Naive thymus-derived CD4-positive, alpha-beta T cell (primary cell): ENCODE data around the gene ZNF334. TPM values are rescaled to one million over a fixed set of nuclear protein-coding genes. Genes with fewer than 3 reads are reported as not detected.

Experiments
- ATAC-seq: fragments of 150-1000 bp; cut with Tn5 transposase; 2 replicates; pipeline ENCODE4 v1.10.0; 2021; ENCODE audit warnings: mild to moderate bottlenecking, moderate library complexity
- CTCF ChIA-PET: fragments of 350-600 bp; sonication (Branson Sonifier 250); formaldehyde crosslinking; loops from one replicate; lab custom pipeline; 2021; ENCODE audit warnings: antibody characterized with exemption; lab: Charles Lee
- POLR2A ChIA-PET: fragments of 350-600 bp; sonication (Branson Sonifier 250); formaldehyde crosslinking; loops from one replicate; lab custom pipeline; 2021; ENCODE audit warnings: antibody characterized with exemption, inconsistent platforms; lab: Charles Lee
- DNase-seq, 9 donors: peaks; one replicate each; pipeline versions ENCODE4 v3.0.0 to v3.0.0-alpha.2; 2020 to 2022; ENCODE audit warnings: mixed read lengths in 1 of 9
- H3K27ac ChIP-seq: one replicate; pipeline ENCODE4 v1.7.0; 2013; ENCODE audit warnings: mild to moderate bottlenecking, low read depth, low read length, moderate library complexity
- H3K27me3 ChIP-seq, 2 donors: one replicate each; pipeline ENCODE4 v1.7.0; 2013; ENCODE audit warnings: low read length in 2 of 2, mild to moderate bottlenecking in 2 of 2, moderate library complexity in 2 of 2; ENCODE audit not compliant: control insufficient read depth in 2 of 2, insufficient read depth in 2 of 2
- H3K36me3 ChIP-seq, 3 experiments: 1 replicate in 2 of 3; 2 replicates in 1 of 3; pipeline ENCODE4 v1.7.0; 2013; ENCODE audit warnings: low read length in 3 of 3, mild to moderate bottlenecking in 3 of 3, moderate library complexity in 1 of 3; ENCODE audit not compliant: insufficient read depth in 3 of 3, control insufficient read depth in 2 of 3
- H3K4me1 ChIP-seq, 2 donors: one replicate each; pipeline ENCODE4 v1.7.0; 2013; ENCODE audit warnings: low read length in 2 of 2, mild to moderate bottlenecking in 2 of 2, moderate library complexity in 1 of 2; ENCODE audit not compliant: control insufficient read depth in 2 of 2, insufficient read depth in 2 of 2
- H3K4me3 ChIP-seq: 2 replicates; pipeline ENCODE4 v1.7.0; 2013; ENCODE audit warnings: mild to moderate bottlenecking, low read length
- H3K9me3 ChIP-seq, 3 experiments: 1 replicate in 2 of 3; 2 replicates in 1 of 3; pipeline ENCODE4 v1.7.0; 2013; ENCODE audit warnings: low read length in 3 of 3; ENCODE audit not compliant: control insufficient read depth in 2 of 3
- H3K27ac Mint-ChIP-seq, 9 donors: one replicate each; pipeline ENCODE4 v1.8.0; 2020 to 2022; ENCODE audit warnings: mixed read lengths in 9 of 9, mild to moderate bottlenecking in 8 of 9, moderate library complexity in 5 of 9, inconsistent platforms in 2 of 9
- H3K27me3 Mint-ChIP-seq, 5 donors: one replicate each; pipeline ENCODE4 v1.8.0; 2021 to 2022; ENCODE audit warnings: mixed read lengths in 5 of 5, mild to moderate bottlenecking in 1 of 5
- H3K36me3 Mint-ChIP-seq, 5 donors: one replicate each; pipeline ENCODE4 v1.8.0; 2020 to 2022; ENCODE audit warnings: mixed read lengths in 5 of 5, mild to moderate bottlenecking in 3 of 5, inconsistent platforms in 1 of 5
- H3K4me1 Mint-ChIP-seq, 7 donors: one replicate each; pipeline ENCODE4 v1.8.0; 2020 to 2022; ENCODE audit warnings: mixed read lengths in 7 of 7, mild to moderate bottlenecking in 3 of 7, inconsistent platforms in 1 of 7
- H3K4me3 Mint-ChIP-seq, 10 donors: one replicate each; pipeline ENCODE4 v1.8.0; 2020 to 2022; ENCODE audit warnings: mild to moderate bottlenecking in 10 of 10, mixed read lengths in 10 of 10, moderate library complexity in 6 of 10, inconsistent platforms in 2 of 10
- H3K9me3 Mint-ChIP-seq, 11 donors: one replicate each; pipeline ENCODE4 v1.8.0; 2020 to 2022; ENCODE audit warnings: mixed read lengths in 11 of 11, mild to moderate bottlenecking in 4 of 11, inconsistent platforms in 1 of 11, moderate library complexity in 1 of 11
- intact Hi-C, 2 donors: fragments of 100-400 bp; cut with micrococcal nuclease; formaldehyde crosslinking; loops; one replicate each; pipeline ENCODE4 v1.15.1; 2023
- polyA plus RNA-seq, 2 donors: library from polyadenylated mRNA; unstranded; fragments of 300-500 nt; fragmentation: Illumina TruSeq; gene quantifications; one replicate each; pipeline ENCODE4 v1.2.3, GENCODE V29; 2021
- total RNA-seq, 6 experiments: library from RNA in 5 of 6; stranded (reverse) in 5 of 6; gene quantifications; 1 replicate in 5 of 6; 2 replicates in 1 of 6; pipeline ENCODE4 v1.2.3 and lab custom pipeline; 2021 to 2026

Gene ZNF334
- total RNA-seq, result 1 to 10 TPM in 1 of 5 experiments, under 1 TPM in 2, not detected in 2; 0.50 to 1.7 (median 0.71) TPM
- polyA plus RNA-seq, result not detected
- not detected for total RNA-seq (lab: John Stamatoyannopoulos, UW)

GRCh38 chr20:46512943-46513844 lies at the start of gene ZNF334:
TSS of gene ZNF334 (minus strand) at chr20:46513559. CDS start at chr20:46512102, 1,457 bp downstream.
- DNase-seq (peak in 1 of 9 donors; percentile 49), ATAC-seq (peak; percentile 70)
- peak within 1 kb of the TSS; percentile 72 to 87 (median 78) for H3K4me3 Mint-ChIP-seq
- H3K4me3 ChIP-seq, result peak within 1 kb of the TSS; percentile 33
- no peaks in the 10 kb centered on the region for H3K27me3 ChIP-seq
- H3K4me1 ChIP-seq, result no peaks in the 10 kb centered on the region
- H3K4me1 Mint-ChIP-seq, result peaks cover 0 to 19% (median 6%) of the 10 kb centered on the region in 7 donors
- peaks cover 0 to 7% (median 0%) of the 10 kb centered on the region in 11 donors for H3K9me3 Mint-ChIP-seq
- ChIA-PET POLR2A (no interaction called here), CTCF (no interaction called here)
- no peaks in the 10 kb centered on the region for H3K9me3 ChIP-seq
- no peak within 1 kb of the TSS for H3K27ac ChIP-seq
- intact Hi-C loops, result no loop called here
- peaks cover 0 to 14% (median 0%) of the 10 kb centered on the region in 5 donors for H3K36me3 Mint-ChIP-seq
- H3K27me3 Mint-ChIP-seq, result peaks cover 16 to 55% (median 34%) of the 10 kb centered on the region in 5 donors
- no peaks in the 10 kb centered on the region for H3K36me3 ChIP-seq
- peak within 1 kb of the TSS in 1 of 9 donors; percentile 72 for H3K27ac Mint-ChIP-seq

- intact Hi-C loops, result loop anchor here (1.0 to 2.0 kb wide), 2 partner anchors 18 to 119 kb away; no protein-coding TSS in a partner anchor
- Histone ChIP-seq H3K4me1 (peaks cover 3 to 7% of the 10 kb centered on the region in 2 donors), H3K27me3 (no peaks in the 10 kb centered on the region), H3K27ac (no peak overlapping the region), H3K4me3 (peak overlapping the region; percentile 34), H3K36me3 (no peaks in the 10 kb centered on the region), H3K9me3 (no peaks in the 10 kb centered on the region)
- Mint-ChIP-seq H3K4me3 (no peak overlapping the region), H3K4me1 (peaks cover 0 to 28% (median 0%) of the 10 kb centered on the region in 7 donors), H3K27ac (no peak overlapping the region), H3K36me3 (peaks cover 0 to 3% (median 0%) of the 10 kb centered on the region in 5 donors), H3K9me3 (no peaks in the 10 kb centered on the region), H3K27me3 (peaks cover 3 to 15% (median 4%) of the 10 kb centered on the region in 5 donors)
- CTCF ChIA-PET, result no interaction called here
- peak in 7 of 9 donors; percentile 16 to 66 (median 30) for DNase-seq
- POLR2A ChIA-PET, result no interaction called here
- peak; percentile 95 for ATAC-seq
Measured at GRCh38 chr20:46562373-46563169, 49.2 kb upstream of the ZNF334 start.

GRCh38 chr20:46562009-46562372 lies 48.6 kb upstream of the ZNF334 start:
- Mint-ChIP-seq H3K9me3 (no peaks in the 10 kb centered on the region), H3K4me1 (peaks cover 0 to 34% (median 0%) of the 10 kb centered on the region in 7 donors)
- intact Hi-C loops, result loop anchor here (1.0 to 2.0 kb wide), 2 partner anchors 17 to 119 kb away; no protein-coding TSS in a partner anchor

GRCh38 chr20:46559685-46560440 lies 46.5 kb upstream of the ZNF334 start:
- H3K4me1 ChIP-seq, result peaks cover 3 to 7% of the 10 kb centered on the region in 2 donors
- H3K36me3 ChIP-seq, result no peaks in the 10 kb centered on the region
- intact Hi-C loops, result no loop called here
- H3K4me3 Mint-ChIP-seq, result no peak overlapping the region
- peaks cover 0 to 4% (median 0%) of the 10 kb centered on the region in 5 donors for H3K27me3 Mint-ChIP-seq
- no peak overlapping the region for H3K27ac ChIP-seq
- H3K9me3 Mint-ChIP-seq, result no peaks in the 10 kb centered on the region
- no peaks in the 10 kb centered on the region for H3K27me3 ChIP-seq
- CTCF ChIA-PET, result no interaction called here
- no peak overlapping the region for H3K4me3 ChIP-seq
- POLR2A ChIA-PET, result no interaction called here
- DNase-seq, result no peak
- H3K27ac Mint-ChIP-seq, result no peak overlapping the region
- no peak for ATAC-seq
- peaks cover 0 to 45% (median 0%) of the 10 kb centered on the region in 7 donors for H3K4me1 Mint-ChIP-seq
- H3K9me3 ChIP-seq, result no peaks in the 10 kb centered on the region
- peaks cover 0 to 3% (median 0%) of the 10 kb centered on the region in 5 donors for H3K36me3 Mint-ChIP-seq

More at GRCh38 chr20:46562009-46562372, 48.6 kb upstream of the ZNF334 start:
- no peaks in the 10 kb centered on the region for H3K27me3 ChIP-seq
- Mint-ChIP-seq H3K27me3 (peaks cover 0 to 11% (median 0%) of the 10 kb centered on the region in 5 donors), H3K4me3 (no peak overlapping the region), H3K36me3 (peaks cover 0 to 3% (median 0%) of the 10 kb centered on the region in 5 donors), H3K27ac (no peak overlapping the region)
- DNase-seq, result no peak
- no peaks in the 10 kb centered on the region for H3K9me3 ChIP-seq
- ChIA-PET POLR2A (no interaction called here), CTCF (no interaction called here)
- H3K27ac ChIP-seq, result no peak overlapping the region
- H3K36me3 ChIP-seq, result no peaks in the 10 kb centered on the region
- H3K4me3 ChIP-seq, result peak overlapping the region; percentile 34
- H3K4me1 ChIP-seq, result peaks cover 3 to 7% of the 10 kb centered on the region in 2 donors
- ATAC-seq, result no peak

- Histone ChIP-seq H3K36me3 (no peaks in the 10 kb centered on the region), H3K4me3 (no peak overlapping the region), H3K27ac (no peak overlapping the region), H3K27me3 (no peaks in the 10 kb centered on the region), H3K4me1 (peaks cover 3 to 7% of the 10 kb centered on the region in 2 donors), H3K9me3 (no peaks in the 10 kb centered on the region)
- DNase-seq (no peak), ATAC-seq (no peak)
- POLR2A ChIA-PET, result no interaction called here
- H3K27me3 Mint-ChIP-seq, result peaks cover 0 to 4% (median 0%) of the 10 kb centered on the region in 5 donors
- H3K4me3 Mint-ChIP-seq, result no peak overlapping the region
- CTCF ChIA-PET, result no interaction called here
- no peaks in the 10 kb centered on the region for H3K9me3 Mint-ChIP-seq
- H3K4me1 Mint-ChIP-seq, result peaks cover 0 to 53% (median 0%) of the 10 kb centered on the region in 7 donors
- intact Hi-C loops, result no loop called here
- H3K27ac Mint-ChIP-seq, result no peak overlapping the region
- H3K36me3 Mint-ChIP-seq, result peaks cover 0 to 3% (median 0%) of the 10 kb centered on the region in 5 donors
Measured at GRCh38 chr20:46559001-46559400, 45.6 kb upstream of the ZNF334 start.

GRCh38 chr20:46558511-46558959 lies 45.2 kb upstream of the ZNF334 start:
- Mint-ChIP-seq H3K36me3 (peaks cover 0 to 3% (median 0%) of the 10 kb centered on the region in 5 donors), H3K9me3 (no peaks in the 10 kb centered on the region), H3K4me3 (no peak overlapping the region), H3K27ac (no peak overlapping the region), H3K4me1 (peaks cover 0 to 56% (median 0%) of the 10 kb centered on the region in 7 donors), H3K27me3 (peaks cover 0 to 4% (median 0%) of the 10 kb centered on the region in 5 donors)
- intact Hi-C loops, result no loop called here
- Histone ChIP-seq H3K4me3 (no peak overlapping the region), H3K27me3 (no peaks in the 10 kb centered on the region), H3K4me1 (peaks cover 3 to 7% of the 10 kb centered on the region in 2 donors), H3K36me3 (no peaks in the 10 kb centered on the region), H3K27ac (no peak overlapping the region), H3K9me3 (no peaks in the 10 kb centered on the region)
- POLR2A ChIA-PET, result no interaction called here
- DNase-seq (peak in 1 of 9 donors; percentile 51), ATAC-seq (no peak)
- CTCF ChIA-PET, result no interaction called here
